ENCODE results near the gene ZNF483. TPM values are rescaled to one million over a fixed set of nuclear protein-coding genes. Genes with fewer than 3 reads are reported as not detected.
"Not testable (repeated sequence)": the region's sequence is repeated elsewhere in the genome, so short reads cannot be mapped to it uniquely, and the experiment has no call there.

The ZNF483 gene
- total RNA-seq, 1 donor from 2014 or later: 12.2 TPM

- peaks cover 6% of the 10 kb centered on the region for H3K27me3 Mint-ChIP-seq (ENCODE audit: low read depth)
- no peak overlapping the region for H3K4me3 Mint-ChIP-seq
- no peak for TF ChIP-seq CTCF (IDR thresholded peaks at IDR 0.05; ENCODE audit: unreplicated experiment)
- peaks cover 19% of the 10 kb centered on the region for H3K36me3 Mint-ChIP-seq
- H3K27ac Mint-ChIP-seq: peak overlapping the region; percentile 45
- H3K9me3 Mint-ChIP-seq: peaks cover 5% of the 10 kb centered on the region
- H3K4me1 Mint-ChIP-seq: peaks cover 11% of the 10 kb centered on the region
- no peak for DNase-seq (ENCODE audit: low spot score in 2 of 2, unreplicated experiment in 2 of 2)
Measured at GRCh38 chr9:111529787-111530186, 4.8 kb downstream of the ZNF483 start.

- no peak for TF ChIP-seq CTCF (IDR thresholded peaks at IDR 0.05; ENCODE audit: unreplicated experiment)
- peaks cover 13% of the 10 kb centered on the region for H3K9me3 Mint-ChIP-seq
- no peak for DNase-seq (ENCODE audit: low spot score in 2 of 2, unreplicated experiment in 2 of 2)
- H3K36me3 Mint-ChIP-seq: peaks cover 27% of the 10 kb centered on the region
- H3K4me1 Mint-ChIP-seq: no peaks in the 10 kb centered on the region
- H3K4me3 Mint-ChIP-seq: no peak overlapping the region
- no peaks in the 10 kb centered on the region for H3K27me3 Mint-ChIP-seq (ENCODE audit: low read depth)
- H3K27ac Mint-ChIP-seq: no peak overlapping the region
Measured at GRCh38 chr9:111531716-111532115, 6.7 kb downstream of the ZNF483 start.

- no peak for TF ChIP-seq CTCF (IDR thresholded peaks at IDR 0.05; ENCODE audit: unreplicated experiment)
- H3K4me3 Mint-ChIP-seq: no peak overlapping the region
- H3K36me3 Mint-ChIP-seq: peaks cover 41% of the 10 kb centered on the region
- H3K9me3 Mint-ChIP-seq: peaks cover 20% of the 10 kb centered on the region
- no peaks in the 10 kb centered on the region for H3K4me1 Mint-ChIP-seq
- no peak for DNase-seq (ENCODE audit: low spot score in 2 of 2, unreplicated experiment in 2 of 2)
- no peaks in the 10 kb centered on the region for H3K27me3 Mint-ChIP-seq (ENCODE audit: low read depth)
- no peak overlapping the region for H3K27ac Mint-ChIP-seq
Measured at GRCh38 chr9:111533099-111533790, 8.3 kb downstream of the ZNF483 start.

- no peak for DNase-seq (ENCODE audit: low spot score in 2 of 2, unreplicated experiment in 2 of 2)
- peaks cover 77% of the 10 kb centered on the region for H3K36me3 Mint-ChIP-seq
- no peak overlapping the region for H3K4me3 Mint-ChIP-seq
- H3K27ac Mint-ChIP-seq: no peak overlapping the region
- H3K9me3 Mint-ChIP-seq: peaks cover 69% of the 10 kb centered on the region
- H3K27me3 Mint-ChIP-seq (ENCODE audit: low read depth): no peaks in the 10 kb centered on the region
- H3K4me1 Mint-ChIP-seq: no peaks in the 10 kb centered on the region
- TF ChIP-seq CTCF (IDR thresholded peaks at IDR 0.05; ENCODE audit: unreplicated experiment): no peak
Measured at GRCh38 chr9:111542497-111543254, 17.7 kb downstream of the ZNF483 start.

- DNase-seq (ENCODE audit: low spot score in 2 of 2, unreplicated experiment in 2 of 2): no peak
- no peak for TF ChIP-seq CTCF (IDR thresholded peaks at IDR 0.05; ENCODE audit: unreplicated experiment)
- Mint-ChIP-seq H3K9me3 (peaks cover 72% of the 10 kb centered on the region), H3K4me1 (no peaks in the 10 kb centered on the region), H3K27me3 (ENCODE audit: low read depth) (no peaks in the 10 kb centered on the region), H3K27ac (no peak overlapping the region), H3K36me3 (peaks cover 75% of the 10 kb centered on the region), H3K4me3 (no peak overlapping the region)
Measured at GRCh38 chr9:111548623-111549022, 23.6 kb downstream of the ZNF483 start.

- not testable (repeated sequence) for H3K4me3 Mint-ChIP-seq; H3K27ac Mint-ChIP-seq; H3K27me3 Mint-ChIP-seq (ENCODE audit: low read depth); H3K4me1 Mint-ChIP-seq; DNase-seq (ENCODE audit: low spot score in 2 of 2, unreplicated experiment in 2 of 2)
- Mint-ChIP-seq H3K9me3 (peaks cover 50% of the 10 kb centered on the region), H3K36me3 (peaks cover 59% of the 10 kb centered on the region)
Measured at GRCh38 chr9:111555425-111555824, 30.4 kb downstream of the ZNF483 start.

Measured in mesothelial cell of epicardium (in vitro differentiated cells).